HG02571 (cell line): ENCODE data around the gene SLC28A2.

ENCODE experiments used
- ATAC-seq: cut with Tn5 transposase; IDR thresholded peaks from one replicate; pipeline ENCODE4 v1.9.1; 2021; ENCODE audit warnings: mild to moderate bottlenecking, moderate library complexity; ENCODE audit not compliant: unreplicated experiment

SLC28A2 gene

DNA sequence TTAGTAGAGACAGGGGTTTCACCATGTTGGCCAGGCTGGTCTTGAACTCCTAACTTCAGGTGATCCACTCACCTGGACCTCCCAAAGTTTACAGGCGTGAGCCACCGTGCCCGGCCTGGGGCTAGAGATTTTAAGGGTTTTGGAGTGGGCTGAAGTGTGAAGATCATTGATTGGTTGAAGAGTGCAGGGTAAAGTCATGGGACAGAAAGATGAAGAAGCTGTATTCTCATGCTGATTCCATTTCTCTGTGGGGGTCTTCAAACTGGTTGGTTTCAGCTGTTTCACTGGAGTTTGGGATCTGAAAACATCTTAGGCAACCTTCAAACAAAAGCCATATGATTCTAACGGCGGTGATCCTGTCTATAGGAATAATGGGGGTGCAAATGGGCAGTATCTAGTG lies 74.2 kb downstream of the SLC28A2 start:
- ATAC-seq: no peak

DNA sequence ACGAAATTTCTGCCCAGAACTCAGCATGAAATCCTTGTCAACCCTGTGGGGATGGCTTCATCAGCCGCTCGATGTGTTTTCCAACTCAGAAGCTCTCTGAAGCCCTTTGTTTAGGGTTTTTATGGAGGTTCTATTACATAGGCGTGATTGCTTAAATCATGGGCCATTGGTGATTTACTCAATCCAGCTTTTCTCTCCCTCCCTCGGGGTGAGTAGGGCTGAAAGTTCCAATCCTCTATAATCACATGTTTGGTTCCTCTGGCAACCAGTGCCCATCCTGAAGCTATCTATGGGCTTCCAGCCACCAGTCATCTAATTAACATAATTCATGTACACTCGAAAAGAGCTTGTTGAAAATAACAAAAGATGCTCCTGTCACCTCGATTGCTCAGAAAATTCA lies 74.7 kb downstream of the SLC28A2 start:
- ATAC-seq: no peak
